Brain microvascular endothelial cell (primary cell): ENCODE results near the gene COL23A1.

Experiments used
- DNase-seq: peaks from one replicate; pipeline ENCODE4 v3.0.0-alpha.2; 2020
- H3K27ac ChIP-seq: fragments of 250-450 bp; sonication (Bioruptor Pico); 2 replicates; pipeline ENCODE4 v1.5.1; 2020; ENCODE audit warnings: mild to moderate bottlenecking, moderate library complexity
- H3K27me3 ChIP-seq: fragments of 250-450 bp; sonication (Bioruptor Pico); replicated peaks from 2 replicates; pipeline ENCODE4 v1.5.1; 2020; ENCODE audit warnings: mild to moderate bottlenecking
- H3K36me3 ChIP-seq: fragments of 250-450 bp; sonication (Bioruptor Pico); replicated peaks from 2 replicates; pipeline ENCODE4 v1.5.1; 2020; ENCODE audit warnings: mild to moderate bottlenecking
- H3K4me3 ChIP-seq: 2 replicates; pipeline ENCODE4 v1.5.1; 2011; ENCODE audit warnings: low read depth, mild to moderate bottlenecking, control low read depth, low read length, moderate library complexity
- CTCF ChIP-seq: IDR thresholded peaks from 2 replicates; pipeline ENCODE4 v1.5.1; 2011; ENCODE audit warnings: low read depth, mild to moderate bottlenecking, moderate library complexity, low read length, control low read depth, inconsistent platforms; ENCODE audit errors: missing control alignments
- in situ Hi-C: cut with HindIII; loops from 2 replicates; pipeline ENCODE4 v1.10.0; 2017; ENCODE audit warnings: low sequenced_read_pairs, low pct_ligation_motif_present

Gene COL23A1

GRCh38 chr5:178627259-178627598 lies 37.0 kb upstream of the COL23A1 start:
- Histone ChIP-seq H3K36me3 (peaks cover 5% of the 10 kb centered on the region), H3K27me3 (no peaks in the 10 kb centered on the region), H3K27ac (peak overlapping the region; percentile 97), H3K4me3 (peak overlapping the region; percentile 98)
- no peak for DNase-seq
- no peak for TF ChIP-seq CTCF
- in situ Hi-C loops, result no loop called here

- Histone ChIP-seq H3K4me3 (peak within 1 kb of the TSS; percentile 98), H3K36me3 (peaks cover 10% of the 10 kb centered on the region), H3K27me3 (no peaks in the 10 kb centered on the region), H3K27ac (peak within 1 kb of the TSS; percentile 97)
- in situ Hi-C loops, result no loop called here
- DNase-seq, result peak; percentile 81
- no peak for TF ChIP-seq CTCF
Observed at GRCh38 chr5:178626484-178627258, 36.5 kb upstream of the COL23A1 start, which contains the start of gene CLK4. Gene CLK4 (minus strand): TSS chr5:178627050. CDS start chr5:178623416, 3,634 bp downstream.

GRCh38 chr5:178625679-178626483 lies 35.7 kb upstream of the COL23A1 start:
- peak overlapping the region; percentile 97 for H3K27ac ChIP-seq
- H3K27me3 ChIP-seq, result no peaks in the 10 kb centered on the region
- no peak for TF ChIP-seq CTCF
- peak overlapping the region; percentile 98 for H3K4me3 ChIP-seq
- DNase-seq, result peak; percentile 46
- peaks cover 13% of the 10 kb centered on the region for H3K36me3 ChIP-seq
- in situ Hi-C loops, result no loop called here

- no peak for TF ChIP-seq CTCF
- DNase-seq, result no peak
- peak overlapping the region; percentile 98 for H3K4me3 ChIP-seq
- H3K36me3 ChIP-seq, result peaks cover 16% of the 10 kb centered on the region
- in situ Hi-C loops, result no loop called here
- H3K27ac ChIP-seq, result peak overlapping the region; percentile 97
- no peaks in the 10 kb centered on the region for H3K27me3 ChIP-seq
Observed at GRCh38 chr5:178624631-178625546, 34.7 kb upstream of the COL23A1 start.

- H3K4me3 ChIP-seq, result no peak overlapping the region
- peaks cover 31% of the 10 kb centered on the region for H3K36me3 ChIP-seq
- DNase-seq, result no peak
- in situ Hi-C loops, result no loop called here
- TF ChIP-seq CTCF, result no peak
- no peaks in the 10 kb centered on the region for H3K27me3 ChIP-seq
- H3K27ac ChIP-seq, result no peak overlapping the region
Observed at GRCh38 chr5:178622679-178623247, 32.6 kb upstream of the COL23A1 start.
